Stomach (tissue), 4 donors: ENCODE measurements around the gene UGT2B28.
"Not testable (repeated sequence)": the region's sequence is repeated elsewhere in the genome, so short reads cannot be mapped to it uniquely, and the experiment has no call there.

ENCODE experiments used
- POLR2A ChIP-seq, 4 donors: fragments of 450-650 bp; IDR thresholded peaks; one replicate each; pipeline ENCODE4 v1.6.1; 2016; ENCODE audit warnings: antibody characterized with exemption in 4 of 4, control low read depth in 2 of 4, mild to moderate bottlenecking in 1 of 4, moderate library complexity in 1 of 4
- TF ChIP-seq, protein P1 (sequence below), 7 experiments: fragments of 450-650 bp in 4 of 7; fragments of 200-600 bp in 3 of 7; sonication (generic) in 3 of 7; IDR thresholded peaks; one replicate each; pipeline ENCODE4 v1.5.1; 2016 to 2019; ENCODE audit warnings: antibody characterized with exemption in 7 of 7, control low read depth in 2 of 7, mild to moderate bottlenecking in 1 of 7

DNA sequence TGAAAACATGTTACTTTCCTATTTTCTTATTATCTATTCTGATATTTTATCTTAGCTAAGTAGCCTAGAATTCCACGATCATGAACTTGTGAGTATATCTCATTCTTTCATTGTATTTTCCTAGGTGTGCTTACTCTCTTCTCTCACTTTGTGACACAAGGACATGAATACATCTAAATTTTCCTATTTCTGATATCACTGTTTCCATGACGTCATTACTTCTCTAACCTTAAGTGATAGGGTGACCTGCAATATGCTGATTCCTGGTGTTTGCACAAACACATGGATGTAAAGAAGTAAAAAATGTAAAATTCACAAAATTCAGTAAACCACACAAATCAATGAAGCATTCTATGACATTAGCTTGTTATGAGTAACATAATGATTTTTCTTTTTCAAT is 29.4 kb upstream of the UGT2B28 start:
- TF ChIP-seq, protein P1, sequence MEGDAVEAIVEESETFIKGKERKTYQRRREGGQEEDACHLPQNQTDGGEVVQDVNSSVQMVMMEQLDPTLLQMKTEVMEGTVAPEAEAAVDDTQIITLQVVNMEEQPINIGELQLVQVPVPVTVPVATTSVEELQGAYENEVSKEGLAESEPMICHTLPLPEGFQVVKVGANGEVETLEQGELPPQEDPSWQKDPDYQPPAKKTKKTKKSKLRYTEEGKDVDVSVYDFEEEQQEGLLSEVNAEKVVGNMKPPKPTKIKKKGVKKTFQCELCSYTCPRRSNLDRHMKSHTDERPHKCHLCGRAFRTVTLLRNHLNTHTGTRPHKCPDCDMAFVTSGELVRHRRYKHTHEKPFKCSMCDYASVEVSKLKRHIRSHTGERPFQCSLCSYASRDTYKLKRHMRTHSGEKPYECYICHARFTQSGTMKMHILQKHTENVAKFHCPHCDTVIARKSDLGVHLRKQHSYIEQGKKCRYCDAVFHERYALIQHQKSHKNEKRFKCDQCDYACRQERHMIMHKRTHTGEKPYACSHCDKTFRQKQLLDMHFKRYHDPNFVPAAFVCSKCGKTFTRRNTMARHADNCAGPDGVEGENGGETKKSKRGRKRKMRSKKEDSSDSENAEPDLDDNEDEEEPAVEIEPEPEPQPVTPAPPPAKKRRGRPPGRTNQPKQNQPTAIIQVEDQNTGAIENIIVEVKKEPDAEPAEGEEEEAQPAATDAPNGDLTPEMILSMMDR (IDR thresholded peaks at IDR 0.05): not testable (repeated sequence)
- not testable (repeated sequence) for TF ChIP-seq POLR2A (IDR thresholded peaks at IDR 0.05)
